ENCODE data around the gene PSMD9. TPM values are rescaled to one million over a fixed set of nuclear protein-coding genes. Genes with fewer than 3 reads are reported as not detected.

PSMD9 gene
- total RNA-seq, 6 donors from 2014 or later: 28.1 to 59.1 (median 43.6) TPM

GRCh38 chr12:121918679-121919038 lies 30.1 kb downstream of the PSMD9 start:
- TF ChIP-seq POLR2A (IDR thresholded peaks at IDR 0.05) (no peak), POLR2AphosphoS5 (IDR thresholded peaks at IDR 0.05) (no peak), EP300 (IDR thresholded peaks at IDR 0.05) (no peak)
- TF ChIP-seq, protein P1, sequence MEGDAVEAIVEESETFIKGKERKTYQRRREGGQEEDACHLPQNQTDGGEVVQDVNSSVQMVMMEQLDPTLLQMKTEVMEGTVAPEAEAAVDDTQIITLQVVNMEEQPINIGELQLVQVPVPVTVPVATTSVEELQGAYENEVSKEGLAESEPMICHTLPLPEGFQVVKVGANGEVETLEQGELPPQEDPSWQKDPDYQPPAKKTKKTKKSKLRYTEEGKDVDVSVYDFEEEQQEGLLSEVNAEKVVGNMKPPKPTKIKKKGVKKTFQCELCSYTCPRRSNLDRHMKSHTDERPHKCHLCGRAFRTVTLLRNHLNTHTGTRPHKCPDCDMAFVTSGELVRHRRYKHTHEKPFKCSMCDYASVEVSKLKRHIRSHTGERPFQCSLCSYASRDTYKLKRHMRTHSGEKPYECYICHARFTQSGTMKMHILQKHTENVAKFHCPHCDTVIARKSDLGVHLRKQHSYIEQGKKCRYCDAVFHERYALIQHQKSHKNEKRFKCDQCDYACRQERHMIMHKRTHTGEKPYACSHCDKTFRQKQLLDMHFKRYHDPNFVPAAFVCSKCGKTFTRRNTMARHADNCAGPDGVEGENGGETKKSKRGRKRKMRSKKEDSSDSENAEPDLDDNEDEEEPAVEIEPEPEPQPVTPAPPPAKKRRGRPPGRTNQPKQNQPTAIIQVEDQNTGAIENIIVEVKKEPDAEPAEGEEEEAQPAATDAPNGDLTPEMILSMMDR (IDR thresholded peaks at IDR 0.05): no peak
- H3K27ac ChIP-seq: peak overlapping the region; percentile 44 to 76 (median 64)
- ATAC-seq (ENCODE audit: low FRiP score in 2 of 2) (peak in 1 of 2 donors; percentile 20), DNase-seq (no peak)
- H3K36me3 ChIP-seq: peaks cover 7 to 42% (median 23%) of the 10 kb centered on the region in 4 donors
- H3K27me3 ChIP-seq: no peaks in the 10 kb centered on the region
- peak overlapping the region; percentile 48 to 64 (median 58) for H3K4me3 ChIP-seq
- WGBS, 2 donors: 16 to 23% methylated on average over 6 to 13 of the region's 22 CpGs
- peaks cover 5 to 11% (median 9%) of the 10 kb centered on the region in 4 donors for H3K4me1 ChIP-seq
- H3K9me3 ChIP-seq: no peaks in the 10 kb centered on the region

DNA sequence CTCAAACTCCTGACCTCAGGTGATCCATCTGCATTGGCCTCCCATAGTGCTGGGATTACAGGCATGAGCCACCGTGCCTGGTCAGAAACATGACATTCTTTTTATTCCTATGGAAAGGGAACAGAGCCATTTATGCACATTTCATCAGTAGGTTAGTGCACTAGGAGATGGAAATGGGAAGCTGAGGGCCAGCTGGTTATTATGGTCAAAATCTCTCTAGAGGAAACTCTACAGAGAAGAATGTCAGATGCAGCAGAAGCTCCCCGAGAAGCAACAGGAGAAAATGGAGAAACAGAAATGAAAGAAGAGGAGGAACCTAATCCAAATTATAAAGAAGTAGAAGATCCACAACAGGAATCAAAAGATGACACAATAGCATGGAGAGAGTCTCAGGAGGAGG lies 32.5 kb downstream of the PSMD9 start:
- no peak for TF ChIP-seq POLR2A (IDR thresholded peaks at IDR 0.05)
- TF ChIP-seq EP300 (IDR thresholded peaks at IDR 0.05): no peak
- no peak for TF ChIP-seq POLR2AphosphoS5 (IDR thresholded peaks at IDR 0.05)
- TF ChIP-seq, protein P1 (IDR thresholded peaks at IDR 0.05): no peak

GRCh38 chr12:121925358-121925695 lies 36.7 kb downstream of the PSMD9 start:
- DNase-seq: no peak
- H3K27ac ChIP-seq: peak overlapping the region; percentile 49 to 80 (median 64)

More for the DNA sequence above, 32.5 kb downstream of the PSMD9 start:
- Histone ChIP-seq H3K4me3 (no peak overlapping the region), H3K4me1 (peaks cover 13 to 27% (median 17%) of the 10 kb centered on the region in 4 donors), H3K27ac (no peak overlapping the region), H3K36me3 (peaks cover 5 to 18% (median 10%) of the 10 kb centered on the region in 4 donors), H3K27me3 (no peaks in the 10 kb centered on the region), H3K9me3 (no peaks in the 10 kb centered on the region)
- WGBS, 2 donors: 73 to 80% methylated on average over 2 of the region's 2 CpGs
- DNase-seq (no peak), ATAC-seq (ENCODE audit: low FRiP score in 2 of 2) (no peak)

GRCh38 chr12:121926874-121927706 lies 38.5 kb downstream of the PSMD9 start:
- 71 to 77% methylated on average over 7 of the region's 7 CpGs for WGBS, 2 donors
- no peaks in the 10 kb centered on the region for H3K9me3 ChIP-seq
- peak in 1 of 2 donors; percentile 26 for DNase-seq
- H3K36me3 ChIP-seq: no peaks in the 10 kb centered on the region
- no peak overlapping the region for H3K27ac ChIP-seq
- no peaks in the 10 kb centered on the region for H3K27me3 ChIP-seq
- no peak overlapping the region for H3K4me3 ChIP-seq
- ATAC-seq (ENCODE audit: low FRiP score in 2 of 2): no peak
- TF ChIP-seq, protein P1 (IDR thresholded peaks at IDR 0.05): no peak
- TF ChIP-seq POLR2A (IDR thresholded peaks at IDR 0.05) (no peak), POLR2AphosphoS5 (IDR thresholded peaks at IDR 0.05) (no peak), EP300 (IDR thresholded peaks at IDR 0.05) (no peak)
- H3K4me1 ChIP-seq: peaks cover 7 to 21% (median 10%) of the 10 kb centered on the region in 4 donors

More at GRCh38 chr12:121925358-121925695, 36.7 kb downstream of the PSMD9 start:
- Histone ChIP-seq H3K9me3 (no peaks in the 10 kb centered on the region), H3K4me1 (peaks cover 7 to 16% (median 10%) of the 10 kb centered on the region in 4 donors), H3K27me3 (no peaks in the 10 kb centered on the region), H3K36me3 (no peaks in the 10 kb centered on the region), H3K4me3 (no peak overlapping the region)
- TF ChIP-seq POLR2A (IDR thresholded peaks at IDR 0.05) (no peak), POLR2AphosphoS5 (IDR thresholded peaks at IDR 0.05) (no peak), EP300 (IDR thresholded peaks at IDR 0.05) (no peak)
- TF ChIP-seq, protein P1 (IDR thresholded peaks at IDR 0.05): no peak
- 55 to 61% methylated on average over 7 of the region's 7 CpGs for WGBS, 2 donors
- peak in 1 of 2 donors; percentile 28 for ATAC-seq (ENCODE audit: low FRiP score in 2 of 2)

Data from upper lobe of left lung (tissue), 6 donors.